PC-3 (cell line): ENCODE measurements around the gene GRB2.

ENCODE experiments used
- EZH2 ChIP-seq: fragments of 300-600 bp; sonication (generic); IDR thresholded peaks from one replicate; pipeline ENCODE4 v1.6.1; 2017; ENCODE audit warnings: antibody characterized with exemption, mild to moderate bottlenecking, low read length; ENCODE audit not compliant: unreplicated experiment
- TF ChIP-seq, protein P1 (sequence below): fragments of 300-600 bp; sonication (generic); conservative IDR thresholded peaks from 2 replicates; pipeline ENCODE4 v1.5.1; 2017; ENCODE audit warnings: antibody characterized with exemption, low read depth, mild to moderate bottlenecking, low read length

GRCh38 chr17:75398279-75398678 is 7.2 kb downstream of the GRB2 start:
- TF ChIP-seq, protein P1, sequence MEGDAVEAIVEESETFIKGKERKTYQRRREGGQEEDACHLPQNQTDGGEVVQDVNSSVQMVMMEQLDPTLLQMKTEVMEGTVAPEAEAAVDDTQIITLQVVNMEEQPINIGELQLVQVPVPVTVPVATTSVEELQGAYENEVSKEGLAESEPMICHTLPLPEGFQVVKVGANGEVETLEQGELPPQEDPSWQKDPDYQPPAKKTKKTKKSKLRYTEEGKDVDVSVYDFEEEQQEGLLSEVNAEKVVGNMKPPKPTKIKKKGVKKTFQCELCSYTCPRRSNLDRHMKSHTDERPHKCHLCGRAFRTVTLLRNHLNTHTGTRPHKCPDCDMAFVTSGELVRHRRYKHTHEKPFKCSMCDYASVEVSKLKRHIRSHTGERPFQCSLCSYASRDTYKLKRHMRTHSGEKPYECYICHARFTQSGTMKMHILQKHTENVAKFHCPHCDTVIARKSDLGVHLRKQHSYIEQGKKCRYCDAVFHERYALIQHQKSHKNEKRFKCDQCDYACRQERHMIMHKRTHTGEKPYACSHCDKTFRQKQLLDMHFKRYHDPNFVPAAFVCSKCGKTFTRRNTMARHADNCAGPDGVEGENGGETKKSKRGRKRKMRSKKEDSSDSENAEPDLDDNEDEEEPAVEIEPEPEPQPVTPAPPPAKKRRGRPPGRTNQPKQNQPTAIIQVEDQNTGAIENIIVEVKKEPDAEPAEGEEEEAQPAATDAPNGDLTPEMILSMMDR, result no peak
- TF ChIP-seq EZH2, result no peak
